Posterior vena cava (tissue), 2 donors: Measurements from ENCODE around the gene GULP1. TPM values are rescaled to one million over a fixed set of nuclear protein-coding genes. Genes with fewer than 3 reads are reported as not detected.
"Not testable (repeated sequence)": the region's sequence is repeated elsewhere in the genome, so short reads cannot be mapped to it uniquely, and the experiment has no call there.

ENCODE experiments used
- DNase-seq: peaks from one replicate; pipeline ENCODE4 v3.0.0-alpha.2; 2020; ENCODE audit warnings: low spot score
- intact Hi-C, 2 donors: fragments of 100-400 bp; cut with DNase I; formaldehyde crosslinking; loops; one replicate each; pipeline versions ENCODE4 v1.14.1 to v1.14.2; 2022 to 2023
- total RNA-seq, 2 donors: library from RNA; stranded (reverse); fragmentation: NEBNext Ultra II Directional; extraction: Animal tissue kit (Norgen Biotek cat#: 25700); gene quantifications; one replicate each; pipeline ENCODE4 v1.2.1, GENCODE V29; 2021
- donor health status: DM: yes; HTN: yes; CAD: no.
- donor health status: DM: yes; HTN: yes; CAD: no.

GULP1 gene
- total RNA-seq, 2 donors from 2014 or later = 25.9 to 63.2 TPM

GRCh38 chr2:188497726-188498125 is 206.1 kb downstream of the GULP1 start:
- DNase-seq = no peak
- intact Hi-C loops = no loop called here

- no peak for DNase-seq
- intact Hi-C loops = no loop called here
These were observed 212.3 kb downstream of the GULP1 start for GRCh38 chr2:188503975-188504374.

- intact Hi-C loops = no loop called here
These were observed 215.2 kb downstream of the GULP1 start for GRCh38 chr2:188506843-188507242.

GRCh38 chr2:188511346-188511745 is 219.7 kb downstream of the GULP1 start:
- intact Hi-C loops = no loop called here
- no peak for DNase-seq

More at GRCh38 chr2:188506843-188507242, 215.2 kb downstream of the GULP1 start:
- DNase-seq = no peak

- intact Hi-C loops = no loop called here
- no peak for DNase-seq
These were observed 220.8 kb downstream of the GULP1 start for GRCh38 chr2:188512456-188512855.

GRCh38 chr2:188515918-188516317 is 224.2 kb downstream of the GULP1 start:
- no peak for DNase-seq
- intact Hi-C loops = no loop called here

- DNase-seq = no peak
- intact Hi-C loops = no loop called here
These were observed 226.0 kb downstream of the GULP1 start for GRCh38 chr2:188517549-188518215.

- DNase-seq = no peak
These were observed 226.7 kb downstream of the GULP1 start for GRCh38 chr2:188518381-188518780.

GRCh38 chr2:188519136-188519535 is 227.5 kb downstream of the GULP1 start:
- no peak for DNase-seq
- intact Hi-C loops = no loop called here

More at GRCh38 chr2:188518381-188518780, 226.7 kb downstream of the GULP1 start:
- intact Hi-C loops = no loop called here

- DNase-seq = no peak
These were observed 230.8 kb downstream of the GULP1 start for GRCh38 chr2:188522517-188522916.

GRCh38 chr2:188523919-188524318 is 232.2 kb downstream of the GULP1 start:
- DNase-seq = no peak
- intact Hi-C loops = loop anchor here in 1 of 2 donors (5.0 to 10.0 kb wide), 3 partner anchors 451 to 828 kb away; partner anchors contain the start of gene COL3A1

More at GRCh38 chr2:188522517-188522916, 230.8 kb downstream of the GULP1 start:
- intact Hi-C loops = loop anchor here in 1 of 2 donors (5.0 to 10.0 kb wide), 3 partner anchors 452 to 830 kb away; partner anchors contain the start of gene COL3A1

- intact Hi-C loops = loop anchor here (5.0 to 10.0 kb wide), 4 partner anchors 450 to 828 kb away; partner anchors contain the start of gene COL3A1 (in 1 of the 2)
- no peak for DNase-seq
These were observed 232.9 kb downstream of the GULP1 start for GRCh38 chr2:188524519-188525113.

- intact Hi-C loops = loop anchor here (5.0 to 10.0 kb wide), 3 partner anchors 448 to 568 kb away; partner anchors contain the start of gene COL3A1 (in 1 of the 2)
- DNase-seq = no peak
These were observed 235.0 kb downstream of the GULP1 start for GRCh38 chr2:188526701-188527100.

- intact Hi-C loops = loop anchor here (5.0 to 10.0 kb wide), 3 partner anchors 448 to 568 kb away; partner anchors contain the start of gene COL3A1 (in 1 of the 2)
- no peak for DNase-seq
These were observed 235.5 kb downstream of the GULP1 start for GRCh38 chr2:188527141-188527540.

- intact Hi-C loops = loop anchor here (5.0 to 10.0 kb wide), 3 partner anchors 447 to 567 kb away; partner anchors contain the start of gene COL3A1 (in 1 of the 2)
- no peak for DNase-seq
These were observed 235.9 kb downstream of the GULP1 start for GRCh38 chr2:188527581-188527993.

GRCh38 chr2:188529710-188530109 is 238.0 kb downstream of the GULP1 start:
- no peak for DNase-seq
- intact Hi-C loops = loop anchor here (5.0 to 10.0 kb wide), 3 partner anchors 445 to 565 kb away; partner anchors contain the start of gene COL3A1 (in 1 of the 2)

GRCh38 chr2:188534875-188535274 is 243.2 kb downstream of the GULP1 start:
- no peak for DNase-seq
- intact Hi-C loops = no loop called here

GRCh38 chr2:188551671-188552070 is 260.0 kb downstream of the GULP1 start:
- intact Hi-C loops = no loop called here
- no peak for DNase-seq

GRCh38 chr2:188557081-188557480 is 265.4 kb downstream of the GULP1 start:
- no peak for DNase-seq
- intact Hi-C loops = no loop called here

- DNase-seq, intact Hi-C loops: not testable (repeated sequence)
These were observed 267.8 kb downstream of the GULP1 start for GRCh38 chr2:188559455-188559854.
